BLaER1 treated with 17β-estradiol and CSF1 and Interleukin-3, amounts not matched to agents 10 nM and 100 nM (cell line): Measurements from ENCODE around the gene RDH8.
A peak's percentile ranks its signal among the peaks of the same experiment; 100 is the strongest.

Source experiments
- H3K27ac ChIP-seq, 11 experiments: shearing (Covaris generic); formaldehyde crosslinking; 2 replicates each; pipeline ENCODE4 v1.8.1; 2022
- H3K27me3 ChIP-seq, 11 experiments: shearing (Covaris generic); formaldehyde crosslinking; 2 replicates each; pipeline ENCODE4 v1.8.1; 2022
- H3K36me3 ChIP-seq, 11 experiments: shearing (Covaris generic); formaldehyde crosslinking; 2 replicates each; pipeline ENCODE4 v1.8.1; 2022
- H3K4me1 ChIP-seq, 10 experiments: shearing (Covaris generic); formaldehyde crosslinking; 2 replicates each; pipeline ENCODE4 v1.8.1; 2022
- H3K4me2 ChIP-seq, 11 experiments: shearing (Covaris generic); formaldehyde crosslinking; 2 replicates each; pipeline ENCODE4 v1.8.1; 2022
- H3K4me3 ChIP-seq, 10 experiments: shearing (Covaris generic); formaldehyde crosslinking; 2 replicates each; pipeline ENCODE4 v1.8.1; 2022
- H3K9ac ChIP-seq, 11 experiments: shearing (Covaris generic); formaldehyde crosslinking; 2 replicates each; pipeline ENCODE4 v1.8.1; 2022
- H3K9me3 ChIP-seq, 11 experiments: shearing (Covaris generic); formaldehyde crosslinking; replicated peaks in 1 of 11; 2 replicates each; pipeline ENCODE4 v1.8.1; 2022
- H4K20me1 ChIP-seq, 11 experiments: shearing (Covaris generic); formaldehyde crosslinking; 2 replicates each; pipeline ENCODE4 v1.8.1; 2022
- Cebpa-rat ChIP-seq, 11 experiments: shearing (Covaris generic); IDR thresholded peaks; 2 replicates each; pipeline ENCODE4 v1.8.1; 2022

Gene RDH8

DNA sequence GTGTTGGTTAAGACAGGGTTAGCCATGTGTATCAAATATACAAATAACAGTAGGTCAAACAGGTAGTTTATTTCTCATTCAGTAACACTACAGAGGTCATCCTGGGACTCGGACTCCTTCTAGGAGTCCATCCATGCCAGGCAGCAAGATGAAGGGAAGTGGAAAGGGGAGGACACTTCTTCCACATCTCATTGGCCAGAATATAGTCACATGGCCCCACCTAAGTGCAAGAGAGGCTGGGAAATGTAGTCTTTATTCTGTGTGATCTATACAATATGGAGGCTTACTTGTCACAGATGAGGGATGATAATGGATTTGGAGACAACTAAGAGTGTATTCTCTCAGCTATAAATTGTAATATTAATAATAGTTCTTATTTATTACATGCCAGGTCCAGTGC, 31.1 kb downstream of the RDH8 start:
- Histone ChIP-seq H3K4me1 (peaks cover 0 to 16% (median 7%) of the 10 kb centered on the region in 10 experiments; a peak in 12 of 20 replicates), H3K9me3 (no peaks in the 10 kb centered on the region), H3K9ac (no peak overlapping the region), H3K4me2 (no peak overlapping the region), H3K27me3 (no peaks in the 10 kb centered on the region), H3K27ac (no peak overlapping the region), H3K4me3 (no peak overlapping the region), H4K20me1 (no peaks in the 10 kb centered on the region), H3K36me3 (no peaks in the 10 kb centered on the region)
- no peak for TF ChIP-seq Cebpa-rat (IDR thresholded peaks at IDR 0.05)

DNA sequence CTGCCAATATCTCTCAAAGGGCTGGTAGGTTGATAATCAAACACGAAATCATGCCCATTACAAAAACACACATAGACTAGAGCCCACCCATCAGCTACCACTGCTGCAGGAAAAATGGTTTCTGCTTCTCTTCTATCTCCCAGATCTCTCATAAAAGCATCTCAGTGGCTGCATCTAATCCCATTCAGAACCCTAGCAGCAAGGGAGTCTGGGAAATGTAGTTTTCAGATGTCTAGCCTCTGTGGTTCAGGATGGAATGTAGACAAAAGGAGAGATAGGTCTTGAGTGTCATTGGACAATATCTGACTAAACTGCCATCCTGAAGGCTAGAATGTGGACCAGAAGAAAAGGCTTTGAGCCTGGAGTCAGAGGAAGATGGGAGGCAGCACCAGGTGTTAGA, 32.1 kb downstream of the RDH8 start:
- Histone ChIP-seq H3K9me3 (no peaks in the 10 kb centered on the region), H3K36me3 (no peaks in the 10 kb centered on the region), H3K4me1 (peaks cover 0 to 18% (median 11%) of the 10 kb centered on the region in 10 experiments; a peak in 13 of 20 replicates), H3K4me3 (no peak overlapping the region), H3K9ac (no peak overlapping the region), H3K4me2 (no peak overlapping the region), H4K20me1 (no peaks in the 10 kb centered on the region), H3K27ac (no peak overlapping the region), H3K27me3 (no peaks in the 10 kb centered on the region)
- no peak for TF ChIP-seq Cebpa-rat (IDR thresholded peaks at IDR 0.05)

DNA sequence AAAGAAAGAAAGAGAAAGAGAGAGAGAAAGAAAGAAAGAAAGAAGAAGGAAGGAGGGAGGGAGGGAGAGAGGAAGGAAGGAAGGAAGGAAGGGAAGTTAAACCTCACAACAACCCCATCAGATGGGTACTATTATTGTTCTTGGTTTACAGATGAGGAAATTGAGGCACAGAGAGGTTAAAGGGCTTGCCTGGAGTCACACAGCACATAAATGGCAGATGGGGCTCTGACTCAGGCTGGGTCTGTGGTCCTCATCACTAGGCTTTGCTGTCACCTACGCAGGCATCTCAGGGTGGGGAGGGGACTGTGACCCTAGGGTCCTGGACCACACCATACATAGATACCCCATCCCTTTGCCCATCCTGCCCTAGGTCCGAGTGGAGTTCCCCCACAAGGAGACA, 36.3 kb downstream of the RDH8 start:
- H3K9me3 ChIP-seq = no peaks in the 10 kb centered on the region
- TF ChIP-seq Cebpa-rat (IDR thresholded peaks at IDR 0.05) = no peak
- no peak overlapping the region for H3K9ac ChIP-seq
- no peaks in the 10 kb centered on the region for H3K36me3 ChIP-seq
- H3K27ac ChIP-seq = no peak overlapping the region
- no peaks in the 10 kb centered on the region for H3K27me3 ChIP-seq
- H3K4me2 ChIP-seq = no peak overlapping the region
- H3K4me3 ChIP-seq = no peak overlapping the region
- peaks cover 0 to 18% (median 11%) of the 10 kb centered on the region in 10 experiments; a peak in 13 of 20 replicates for H3K4me1 ChIP-seq
- H4K20me1 ChIP-seq = no peaks in the 10 kb centered on the region

DNA sequence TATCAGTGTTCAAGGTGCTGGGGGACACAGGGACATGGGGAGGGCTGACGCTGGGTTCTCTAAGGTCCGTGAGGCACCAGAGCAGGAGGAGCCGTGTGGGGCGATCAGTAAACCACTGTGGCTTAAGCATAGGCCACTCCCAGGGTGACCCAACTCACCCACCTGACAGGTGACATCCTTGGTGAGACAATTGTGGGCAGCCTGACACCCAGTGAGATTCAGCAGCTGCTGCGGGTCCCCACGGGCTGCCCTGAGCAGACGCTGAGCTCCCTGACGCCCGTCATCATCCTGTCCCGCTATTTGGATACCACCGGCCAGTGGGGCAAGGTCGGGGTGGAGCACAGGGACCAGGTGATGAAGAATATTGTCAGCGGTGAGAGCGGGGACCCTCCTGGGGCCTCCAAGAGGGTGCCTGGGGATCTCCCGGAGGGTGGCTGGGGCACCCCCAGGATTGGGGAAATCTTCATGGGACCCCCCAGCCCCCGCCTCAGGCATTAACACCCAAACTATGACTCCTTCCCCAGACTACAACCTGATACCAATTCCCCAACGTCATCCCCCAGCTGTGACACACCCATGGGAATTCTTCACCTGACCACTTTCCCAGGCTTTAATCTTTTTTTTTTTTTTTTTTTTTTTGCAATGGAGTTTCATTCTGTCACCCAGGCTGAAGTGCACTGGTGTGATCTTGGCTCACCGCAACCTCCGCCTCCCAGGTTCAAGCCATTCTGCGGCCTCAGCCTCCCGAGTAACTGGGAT, 39.5 kb downstream of the RDH8 start:
- no peak overlapping the region for H3K4me2 ChIP-seq
- no peak overlapping the region for H3K27ac ChIP-seq
- no peak overlapping the region for H3K9ac ChIP-seq
- peaks cover 0 to 14% (median 10%) of the 10 kb centered on the region in 10 experiments; a peak in 13 of 20 replicates for H3K4me1 ChIP-seq
- no peaks in the 10 kb centered on the region for H4K20me1 ChIP-seq
- no peaks in the 10 kb centered on the region for H3K36me3 ChIP-seq
- H3K27me3 ChIP-seq = no peaks in the 10 kb centered on the region
- H3K4me3 ChIP-seq = no peak overlapping the region
- no peaks in the 10 kb centered on the region for H3K9me3 ChIP-seq
- TF ChIP-seq Cebpa-rat (IDR thresholded peaks at IDR 0.05) = no peak

DNA sequence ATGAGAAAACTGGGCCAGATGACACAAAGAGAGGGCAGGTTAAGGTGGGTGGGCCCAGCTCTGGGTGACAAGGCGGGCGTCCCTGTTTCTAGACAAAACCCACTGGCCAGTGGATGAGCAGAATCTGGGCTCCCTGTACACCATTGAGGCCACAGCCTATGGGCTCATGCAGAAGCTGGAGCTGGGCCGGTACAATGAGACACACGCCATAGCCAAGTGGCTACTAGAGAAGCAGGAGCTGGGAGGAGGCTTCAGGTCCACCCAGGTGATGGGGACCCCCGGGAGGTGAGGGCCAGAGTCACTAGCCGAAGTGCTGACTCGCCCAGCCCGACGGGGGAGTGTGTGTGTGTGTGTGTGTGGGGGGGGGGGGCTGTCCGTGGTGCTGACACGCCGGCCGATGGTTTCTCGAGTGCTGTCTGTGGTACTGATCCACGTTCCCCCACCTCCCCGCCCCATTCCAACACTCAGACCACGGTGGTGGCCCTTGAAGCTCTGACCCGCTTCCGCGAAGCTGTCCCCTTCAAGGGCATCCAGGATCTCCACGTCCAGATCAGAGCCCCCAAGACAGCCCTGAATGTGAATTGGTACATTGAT, 48.5 kb downstream of the RDH8 start:
- Histone ChIP-seq H4K20me1 (no peaks in the 10 kb centered on the region), H3K9me3 (no peaks in the 10 kb centered on the region), H3K4me3 (no peak overlapping the region), H3K27me3 (no peaks in the 10 kb centered on the region), H3K36me3 (no peaks in the 10 kb centered on the region), H3K9ac (no peak overlapping the region), H3K27ac (no peak overlapping the region), H3K4me2 (no peak overlapping the region), H3K4me1 (no peaks in the 10 kb centered on the region)
- TF ChIP-seq Cebpa-rat (IDR thresholded peaks at IDR 0.05) = no peak

DNA sequence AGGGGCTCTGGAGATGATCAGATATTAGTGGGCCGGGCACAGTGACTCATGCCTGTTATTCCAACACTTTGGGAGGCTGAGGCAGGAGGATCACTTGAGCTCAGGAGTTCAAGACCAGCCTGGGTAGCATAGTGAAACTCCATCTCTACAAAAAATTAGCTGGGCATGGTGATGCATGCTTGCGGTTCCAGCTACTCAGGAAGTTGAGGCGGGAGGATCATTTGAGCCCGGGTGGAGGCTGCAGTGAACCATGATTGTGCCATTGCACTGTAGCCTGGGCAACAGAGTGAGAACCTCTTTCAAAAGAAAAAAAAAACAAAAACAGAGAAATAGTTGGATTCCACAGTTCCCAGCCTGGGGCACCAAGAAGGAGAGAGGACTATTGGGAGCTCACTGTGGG, 54.9 kb downstream of the RDH8 start:
- H3K27me3 ChIP-seq = no peaks in the 10 kb centered on the region
- peak overlapping the region in 2 of 11 experiments; percentile 6 to 60; a peak in 3 of 22 replicates for H3K27ac ChIP-seq
- no peaks in the 10 kb centered on the region for H4K20me1 ChIP-seq
- no peak for TF ChIP-seq Cebpa-rat (IDR thresholded peaks at IDR 0.05)
- H3K9ac ChIP-seq = no peak overlapping the region
- no peaks in the 10 kb centered on the region for H3K36me3 ChIP-seq
- H3K4me3 ChIP-seq = no peak overlapping the region
- peaks cover 13 to 34% (median 15%) of the 10 kb centered on the region in 10 experiments; a peak in 19 of 20 replicates for H3K4me1 ChIP-seq
- H3K4me2 ChIP-seq = peak overlapping the region; percentile 2 to 50 (median 22); a peak in 11 of 22 replicates
- H3K9me3 ChIP-seq = peaks cover under 1 to 4% (median 3%) of the 10 kb centered on the region in 11 experiments; a peak in 16 of 22 replicates

DNA sequence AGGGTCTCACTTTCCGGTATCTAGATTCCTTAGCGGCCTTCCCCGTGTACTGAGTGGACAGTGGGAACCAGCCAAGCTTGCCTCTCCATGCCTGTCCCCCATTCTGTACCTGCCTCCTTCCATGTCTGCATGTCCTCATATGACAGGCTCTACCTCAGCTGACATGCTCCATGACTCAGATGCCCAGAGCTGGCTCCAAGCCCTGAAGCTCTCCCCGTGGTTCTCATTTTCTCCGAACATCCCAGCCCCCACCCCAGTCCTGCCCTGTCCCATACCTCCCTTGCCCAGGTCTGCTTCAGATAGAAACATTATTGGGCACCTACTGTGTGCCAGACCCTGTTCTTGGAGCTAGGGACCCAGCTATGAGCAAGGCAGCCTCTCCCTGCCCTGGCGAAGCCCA, 55.8 kb downstream of the RDH8 start:
- no peaks in the 10 kb centered on the region for H4K20me1 ChIP-seq
- peaks cover 9 to 13% (median 11%) of the 10 kb centered on the region in 11 experiments for H3K9me3 ChIP-seq
- H3K9ac ChIP-seq = no peak overlapping the region
- TF ChIP-seq Cebpa-rat (IDR thresholded peaks at IDR 0.05) = no peak
- peak overlapping the region in 8 of 11 experiments; percentile 2 to 50 (median 14); a peak in 4 of 22 replicates for H3K4me2 ChIP-seq
- no peak overlapping the region for H3K4me3 ChIP-seq
- H3K36me3 ChIP-seq = no peaks in the 10 kb centered on the region; a peak in 1 of 22 replicates
- H3K27me3 ChIP-seq = no peaks in the 10 kb centered on the region
- H3K4me1 ChIP-seq = peaks cover 13 to 34% (median 15%) of the 10 kb centered on the region in 10 experiments; a peak in 19 of 20 replicates
- H3K27ac ChIP-seq = peak overlapping the region in 2 of 11 experiments; percentile 6 to 60; a peak in 2 of 22 replicates

DNA sequence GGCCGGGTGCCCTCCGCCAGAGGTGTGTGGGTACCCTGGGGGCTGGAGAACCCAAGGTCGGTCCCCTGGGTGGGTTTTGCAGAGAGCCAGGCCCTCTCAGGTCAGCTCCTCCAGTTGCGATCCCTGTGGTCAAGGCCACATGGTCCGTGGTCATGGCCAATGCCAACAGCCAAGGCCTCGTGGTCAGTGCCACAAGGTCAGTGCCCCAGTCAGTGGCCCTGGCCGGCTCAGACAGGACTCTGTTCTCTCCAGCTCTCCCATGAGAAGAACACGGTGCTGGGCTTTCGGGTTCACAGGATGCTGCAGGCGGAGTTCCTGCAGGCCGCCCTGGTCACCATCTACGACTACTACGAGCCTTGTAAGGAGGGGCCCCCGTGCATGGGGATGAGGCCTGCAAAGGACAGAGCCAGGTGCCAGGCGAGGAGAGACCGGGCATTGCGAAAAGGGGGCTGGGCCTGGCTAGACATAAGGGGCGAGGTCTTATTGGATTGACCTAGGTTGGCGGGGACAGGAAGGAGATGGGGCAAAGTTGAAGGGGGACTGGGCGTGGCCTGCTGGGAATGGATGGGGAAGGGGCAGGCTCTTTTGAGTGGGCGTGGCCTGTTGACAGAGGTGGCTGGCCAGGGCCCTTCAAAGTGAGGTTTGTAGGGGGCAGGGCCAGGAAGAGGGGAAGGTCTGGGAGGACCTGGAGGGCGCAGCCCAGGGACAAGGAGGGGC, 57.6 kb downstream of the RDH8 start:
- Histone ChIP-seq H3K36me3 (no peaks in the 10 kb centered on the region; a peak in 1 of 22 replicates), H3K4me1 (peaks cover 13 to 34% (median 15%) of the 10 kb centered on the region in 10 experiments; a peak in 19 of 20 replicates), H4K20me1 (no peaks in the 10 kb centered on the region), H3K9me3 (peaks cover 11 to 19% (median 17%) of the 10 kb centered on the region in 11 experiments), H3K4me3 (no peak overlapping the region), H3K27ac (no peak overlapping the region), H3K27me3 (no peaks in the 10 kb centered on the region), H3K4me2 (peak overlapping the region in 3 of 11 experiments; percentile 11 to 21 (median 14); a peak in 2 of 22 replicates), H3K9ac (no peak overlapping the region)
- no peak for TF ChIP-seq Cebpa-rat (IDR thresholded peaks at IDR 0.05)
